DOHH2 (cell line): ENCODE data around the gene ASB15.

Experiments
- H3F3A ChIP-seq: fragments of 200-600 bp; sonication (generic), shearing (Covaris generic); 2 replicates; pipeline ENCODE4 v1.6.0; 2016; ENCODE audit warnings: antibody characterized with exemption, mild to moderate bottlenecking; ENCODE audit not compliant: control insufficient read depth, insufficient read depth
- H3K27ac ChIP-seq: fragments of 200-600 bp; sonication (generic); 2 replicates; pipeline ENCODE4 v1.5.1; 2014; ENCODE audit warnings: low read depth, mild to moderate bottlenecking, low read length, moderate library complexity
- H3K27me3 ChIP-seq: fragments of 200-600 bp; sonication (generic); 2 replicates; pipeline ENCODE4 v1.6.1; 2014; ENCODE audit warnings: mild to moderate bottlenecking, low read length, mixed read lengths; ENCODE audit not compliant: control insufficient read depth
- H3K36me3 ChIP-seq: fragments of 200-600 bp; sonication (generic); 2 replicates; pipeline ENCODE4 v1.6.1; 2014; ENCODE audit warnings: mild to moderate bottlenecking, low read length, moderate library complexity, mixed read lengths; ENCODE audit not compliant: control insufficient read depth
- H3K4me1 ChIP-seq: fragments of 200-600 bp; sonication (generic); 2 replicates; pipeline ENCODE4 v1.6.1; 2014; ENCODE audit warnings: mild to moderate bottlenecking, low read length, mixed read lengths; ENCODE audit not compliant: control insufficient read depth
- H3K4me2 ChIP-seq: fragments of 200-600 bp; sonication (generic); 2 replicates; pipeline ENCODE4 v1.6.0; 2014; ENCODE audit warnings: mild to moderate bottlenecking, low read length, moderate library complexity
- H3K4me3 ChIP-seq: fragments of 200-600 bp; sonication (generic); 2 replicates; pipeline ENCODE4 v1.5.1; 2014; ENCODE audit warnings: mild to moderate bottlenecking, low read length, mixed read lengths
- H3K79me2 ChIP-seq: fragments of 200-600 bp; sonication (generic); 2 replicates; pipeline ENCODE4 v1.6.1; 2014; ENCODE audit warnings: mild to moderate bottlenecking, low read length, mixed read lengths; ENCODE audit not compliant: control insufficient read depth
- H3K9me2 ChIP-seq: fragments of 200-600 bp; sonication (generic); replicated peaks from 2 replicates; pipeline ENCODE4 v1.6.1; 2014; ENCODE audit warnings: mild to moderate bottlenecking, low read length, mixed read lengths; ENCODE audit not compliant: control insufficient read depth
- H3K9me3 ChIP-seq: fragments of 200-600 bp; sonication (generic); 2 replicates; pipeline ENCODE4 v1.6.1; 2014; ENCODE audit warnings: antibody characterized with exemption, low read length, mixed read lengths; ENCODE audit not compliant: control insufficient read depth, insufficient read depth
- H4K20me1 ChIP-seq: fragments of 200-600 bp; sonication (generic); 2 replicates; pipeline ENCODE4 v1.6.0; 2014; ENCODE audit warnings: low read depth, mild to moderate bottlenecking, antibody characterized with exemption, low read length, moderate library complexity; ENCODE audit not compliant: control insufficient read depth, insufficient read depth
- CTCF ChIP-seq: fragments of 200-600 bp; sonication (generic); IDR thresholded peaks from one replicate; pipeline ENCODE4 v1.5.1; 2014; ENCODE audit warnings: antibody characterized with exemption, mild to moderate bottlenecking, low read depth, low read length; ENCODE audit not compliant: poor library complexity, severe bottlenecking
- EZH2phosphoT487 ChIP-seq: fragments of 200-600 bp; sonication (generic); IDR thresholded peaks from 2 replicates; pipeline ENCODE4 v1.6.1; 2017; ENCODE audit warnings: borderline replicate concordance, mild to moderate bottlenecking, antibody characterized with exemption, low read length, moderate library complexity, mixed read lengths

The ASB15 gene

GRCh38 chr7:123645516-123645915, 43.9 kb downstream of the ASB15 start:
- no peaks in the 10 kb centered on the region for H3K79me2 ChIP-seq
- H3K27me3 ChIP-seq: 0 out of 2 replicates have a peak, but pooled peaks cover 3% of the 10 kb centered on the region
- H3K36me3 ChIP-seq: no peaks in the 10 kb centered on the region
- no peak overlapping the region for H3K4me3 ChIP-seq
- H3K9me3 ChIP-seq: no peaks in the 10 kb centered on the region
- no peak overlapping the region for H3K4me2 ChIP-seq
- H4K20me1 ChIP-seq: no peaks in the 10 kb centered on the region
- no peaks in the 10 kb centered on the region for H3F3A ChIP-seq
- H3K9me2 ChIP-seq: no peaks in the 10 kb centered on the region
- H3K4me1 ChIP-seq: no peaks in the 10 kb centered on the region
- no peak overlapping the region for H3K27ac ChIP-seq
- TF ChIP-seq CTCF (no peak), EZH2phosphoT487 (no peak)

GRCh38 chr7:123647106-123647730, 45.6 kb downstream of the ASB15 start:
- TF ChIP-seq EZH2phosphoT487: no peak
- no peak for TF ChIP-seq CTCF
- Histone ChIP-seq H3F3A (no peaks in the 10 kb centered on the region), H3K27me3 (peaks cover 3% of the 10 kb centered on the region; the same call in 1 of the 2 replicates)

GRCh38 chr7:123649964-123650363, 48.3 kb downstream of the ASB15 start:
- Histone ChIP-seq H3K79me2 (no peaks in the 10 kb centered on the region), H3K4me1 (no peaks in the 10 kb centered on the region), H3K36me3 (no peaks in the 10 kb centered on the region), H3K27me3 (peaks cover 3% of the 10 kb centered on the region; the same call in 1 of the 2 replicates), H3F3A (no peaks in the 10 kb centered on the region), H3K4me2 (no peak overlapping the region), H3K4me3 (no peak overlapping the region), H3K9me3 (no peaks in the 10 kb centered on the region), H4K20me1 (no peaks in the 10 kb centered on the region), H3K9me2 (no peaks in the 10 kb centered on the region), H3K27ac (no peak overlapping the region)
- TF ChIP-seq CTCF (no peak), EZH2phosphoT487 (no peak)

More at GRCh38 chr7:123647106-123647730, 45.6 kb downstream of the ASB15 start:
- no peak overlapping the region for H3K4me2 ChIP-seq
- H3K36me3 ChIP-seq: no peaks in the 10 kb centered on the region
- no peaks in the 10 kb centered on the region for H3K79me2 ChIP-seq
- H3K27ac ChIP-seq: no peak overlapping the region
- H3K9me3 ChIP-seq: no peaks in the 10 kb centered on the region
- H4K20me1 ChIP-seq: no peaks in the 10 kb centered on the region
- H3K4me3 ChIP-seq: no peak overlapping the region
- no peaks in the 10 kb centered on the region for H3K4me1 ChIP-seq
- no peaks in the 10 kb centered on the region for H3K9me2 ChIP-seq
